ENCODE results near the gene PHYH. TPM values are rescaled to one million over a fixed set of nuclear protein-coding genes. Genes with fewer than 3 reads are reported as not detected.

Gene PHYH
- total and polyA plus RNA-seq, 2 experiments from 2014 or later, result 50.1 to 83.7 TPM

DNA sequence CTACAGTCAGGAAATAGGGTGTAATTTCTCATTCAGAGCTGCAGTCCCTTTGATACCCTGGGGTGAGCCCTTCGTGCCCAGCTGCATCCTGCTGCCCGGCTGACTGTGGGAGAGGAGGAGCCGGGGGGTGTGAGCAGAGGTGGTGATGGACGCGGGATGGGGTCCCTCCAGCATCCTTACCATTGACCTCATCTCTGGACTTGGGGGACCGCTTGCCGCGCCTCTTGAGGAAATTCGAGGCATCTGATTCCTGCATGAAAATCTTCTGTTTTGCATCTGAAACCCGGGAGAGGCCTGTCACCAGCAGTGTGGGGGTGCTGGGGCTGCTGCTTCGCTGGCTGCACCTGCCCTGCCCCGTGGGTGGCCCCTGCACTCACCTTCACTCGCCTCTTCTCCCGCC is 66.5 kb downstream of the PHYH start:
- no peak for DNase-seq (ENCODE audit: low spot score)
- Histone ChIP-seq H3K4me2 (no peak overlapping the region), H3K27ac (no peak overlapping the region), H3K9me3 (ENCODE audit: low read depth) (no peaks in the 10 kb centered on the region), H4K20me1 (ENCODE audit: insufficient read depth, poor library complexity, severe bottlenecking) (no peaks in the 10 kb centered on the region), H3K4me3 (no peak overlapping the region), H3K27me3 (no peaks in the 10 kb centered on the region), H3K9me2 (replicated peaks; ENCODE audit: insufficient read depth) (no peaks in the 10 kb centered on the region), H2AFZ (no peak overlapping the region), H3K4me1 (ENCODE audit: insufficient read depth) (no peaks in the 10 kb centered on the region), H3K36me3 (replicated peaks; ENCODE audit: insufficient read depth, low read depth) (no peaks in the 10 kb centered on the region), H3K79me2 (no peaks in the 10 kb centered on the region)
- TF ChIP-seq EZH2phosphoT487 (IDR thresholded peaks at IDR 0.05; ENCODE audit: low read depth, severe bottlenecking, unreplicated experiment) (no peak), EZH2 (IDR thresholded peaks at IDR 0.05; ENCODE audit: borderline replicate concordance) (no peak)
- TF ChIP-seq, protein P1, sequence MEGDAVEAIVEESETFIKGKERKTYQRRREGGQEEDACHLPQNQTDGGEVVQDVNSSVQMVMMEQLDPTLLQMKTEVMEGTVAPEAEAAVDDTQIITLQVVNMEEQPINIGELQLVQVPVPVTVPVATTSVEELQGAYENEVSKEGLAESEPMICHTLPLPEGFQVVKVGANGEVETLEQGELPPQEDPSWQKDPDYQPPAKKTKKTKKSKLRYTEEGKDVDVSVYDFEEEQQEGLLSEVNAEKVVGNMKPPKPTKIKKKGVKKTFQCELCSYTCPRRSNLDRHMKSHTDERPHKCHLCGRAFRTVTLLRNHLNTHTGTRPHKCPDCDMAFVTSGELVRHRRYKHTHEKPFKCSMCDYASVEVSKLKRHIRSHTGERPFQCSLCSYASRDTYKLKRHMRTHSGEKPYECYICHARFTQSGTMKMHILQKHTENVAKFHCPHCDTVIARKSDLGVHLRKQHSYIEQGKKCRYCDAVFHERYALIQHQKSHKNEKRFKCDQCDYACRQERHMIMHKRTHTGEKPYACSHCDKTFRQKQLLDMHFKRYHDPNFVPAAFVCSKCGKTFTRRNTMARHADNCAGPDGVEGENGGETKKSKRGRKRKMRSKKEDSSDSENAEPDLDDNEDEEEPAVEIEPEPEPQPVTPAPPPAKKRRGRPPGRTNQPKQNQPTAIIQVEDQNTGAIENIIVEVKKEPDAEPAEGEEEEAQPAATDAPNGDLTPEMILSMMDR (IDR thresholded peaks at IDR 0.05; ENCODE audit: poor library complexity), result no peak
- 81% methylated on average over 12 of the region's 14 CpGs for WGBS (ENCODE audit: low lambda C conversion rate, missing lambda C conversion rate)

DNA sequence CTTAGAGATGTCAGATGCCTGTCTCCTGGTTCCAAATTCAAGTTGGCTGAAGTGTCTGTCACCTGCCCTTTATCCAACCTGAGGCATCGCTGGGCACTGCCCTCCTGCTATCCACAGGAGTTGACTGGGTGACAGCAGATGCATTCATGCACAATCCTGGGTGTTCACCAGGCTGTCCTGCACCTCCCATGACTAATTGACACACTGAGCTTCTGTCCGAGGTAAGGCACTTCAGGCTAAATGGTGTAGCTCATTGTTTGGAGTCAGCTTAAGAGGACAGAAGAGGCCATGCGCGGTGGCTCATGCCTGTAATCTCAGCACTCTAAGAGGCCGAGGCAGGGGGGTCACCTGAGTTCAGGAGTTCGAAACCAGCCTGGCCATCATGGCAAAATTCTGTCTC is 68.1 kb downstream of the PHYH start:
- Histone ChIP-seq H3K4me1 (ENCODE audit: insufficient read depth) (no peaks in the 10 kb centered on the region), H2AFZ (no peak overlapping the region), H3K4me3 (no peak overlapping the region), H3K9me3 (ENCODE audit: low read depth) (no peaks in the 10 kb centered on the region), H3K9me2 (replicated peaks; ENCODE audit: insufficient read depth) (no peaks in the 10 kb centered on the region), H3K27ac (no peak overlapping the region), H3K36me3 (replicated peaks; ENCODE audit: insufficient read depth, low read depth) (no peaks in the 10 kb centered on the region), H3K79me2 (no peaks in the 10 kb centered on the region), H3K27me3 (no peaks in the 10 kb centered on the region), H3K4me2 (no peak overlapping the region), H4K20me1 (ENCODE audit: insufficient read depth, poor library complexity, severe bottlenecking) (no peaks in the 10 kb centered on the region)
- WGBS (ENCODE audit: low lambda C conversion rate, missing lambda C conversion rate), result 83% methylated on average over 6 of the region's 6 CpGs
- TF ChIP-seq EZH2 (IDR thresholded peaks at IDR 0.05; ENCODE audit: borderline replicate concordance), result no peak
- TF ChIP-seq EZH2phosphoT487 (IDR thresholded peaks at IDR 0.05; ENCODE audit: low read depth, severe bottlenecking, unreplicated experiment), result no peak
- TF ChIP-seq, protein P1 (IDR thresholded peaks at IDR 0.05; ENCODE audit: poor library complexity), result no peak
- DNase-seq (ENCODE audit: low spot score), result no peak

DNA sequence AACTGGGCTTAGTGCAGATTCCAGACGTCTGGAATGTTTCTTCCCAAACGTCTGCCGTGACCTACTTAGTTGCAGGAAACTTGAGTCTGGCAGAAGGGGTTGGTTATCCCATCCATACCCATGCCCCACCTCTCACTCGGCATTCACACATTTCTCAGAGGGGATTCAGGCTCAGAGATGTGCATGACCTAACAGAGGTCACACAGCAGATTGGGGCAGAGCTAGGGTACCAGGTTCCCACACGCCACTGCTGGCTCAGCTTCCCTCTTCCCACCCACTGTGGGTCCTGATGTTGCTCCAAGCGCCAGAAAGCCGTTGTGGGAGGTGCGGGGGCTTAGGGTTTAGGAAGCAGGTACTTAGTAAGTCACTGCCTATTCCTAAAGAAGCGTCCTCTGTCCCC is 68.7 kb downstream of the PHYH start:
- H3K27ac ChIP-seq, result no peak overlapping the region
- 76% methylated on average over 9 of the region's 9 CpGs for WGBS (ENCODE audit: low lambda C conversion rate, missing lambda C conversion rate)

More for the DNA sequence above, 68.7 kb downstream of the PHYH start:
- DNase-seq (ENCODE audit: low spot score), result no peak
- Histone ChIP-seq H3K4me3 (no peak overlapping the region), H3K79me2 (no peaks in the 10 kb centered on the region), H3K4me2 (no peak overlapping the region), H3K9me2 (replicated peaks; ENCODE audit: insufficient read depth) (no peaks in the 10 kb centered on the region), H3K27me3 (no peaks in the 10 kb centered on the region), H3K4me1 (ENCODE audit: insufficient read depth) (no peaks in the 10 kb centered on the region), H2AFZ (no peak overlapping the region), H4K20me1 (ENCODE audit: insufficient read depth, poor library complexity, severe bottlenecking) (no peaks in the 10 kb centered on the region), H3K9me3 (ENCODE audit: low read depth) (no peaks in the 10 kb centered on the region), H3K36me3 (replicated peaks; ENCODE audit: insufficient read depth, low read depth) (no peaks in the 10 kb centered on the region)
- TF ChIP-seq EZH2 (IDR thresholded peaks at IDR 0.05; ENCODE audit: borderline replicate concordance) (no peak), EZH2phosphoT487 (IDR thresholded peaks at IDR 0.05; ENCODE audit: low read depth, severe bottlenecking, unreplicated experiment) (no peak)
- TF ChIP-seq, protein P1 (IDR thresholded peaks at IDR 0.05; ENCODE audit: poor library complexity), result no peak

Other genes starting within 250 kb of the PHYH start
- 48.7 and 51.0 TPM in 2 replicates for gene OPTN, start 199.9 kb downstream of the PHYH start, total RNA-seq
- gene OPTN, start 199.9 kb downstream of the PHYH start, polyA plus RNA-seq, result 79.4 and 84.6 TPM in 2 replicates
- 2.7 and 3.1 TPM in 2 replicates for gene MCM10, start 138.5 kb downstream of the PHYH start, total RNA-seq
- 3.6 and 4.7 TPM in 2 replicates for gene MCM10, start 138.5 kb downstream of the PHYH start, polyA plus RNA-seq
- not detected in 2 replicates for gene UCMA, start 65.7 kb downstream of the PHYH start, total RNA-seq
- not detected in 2 replicates for gene UCMA, start 65.7 kb downstream of the PHYH start, polyA plus RNA-seq
- gene SEPHS1, start 48.2 kb upstream of the PHYH start, total RNA-seq, result 48.5 and 52.8 TPM in 2 replicates
- 41.5 and 45.9 TPM in 2 replicates for gene SEPHS1, start 48.2 kb upstream of the PHYH start, polyA plus RNA-seq
- gene BEND7, start 228.9 kb upstream of the PHYH start, total RNA-seq, result 8.2 and 8.9 TPM in 2 replicates
- 7.6 and 8.4 TPM in 2 replicates for gene BEND7, start 228.9 kb upstream of the PHYH start, polyA plus RNA-seq

All from hepatocyte (in vitro differentiated cells).